CD4-positive, alpha-beta T cell treated with Interleukin-2 at 100 ng/mL for 4 hours (primary cell): ENCODE results near the gene SRRM4.

Experiments used
- DNase-seq: peaks from one replicate; pipeline ENCODE4 v3.0.0-alpha.2; 2020; ENCODE audit warnings: low spot score

Gene SRRM4

GRCh38 chr12:119201789-119202543 lies 220.6 kb downstream of the SRRM4 start:
- DNase-seq, result no peak

- no peak for DNase-seq
Measured at GRCh38 chr12:119202544-119202943, 221.2 kb downstream of the SRRM4 start.

GRCh38 chr12:119204131-119204530 lies 222.8 kb downstream of the SRRM4 start:
- DNase-seq, result no peak

- no peak for DNase-seq
Measured at GRCh38 chr12:119204671-119205285, 223.4 kb downstream of the SRRM4 start.

- DNase-seq, result no peak
Measured at GRCh38 chr12:119206348-119207062, 225.2 kb downstream of the SRRM4 start.

GRCh38 chr12:119207063-119207560 lies 225.8 kb downstream of the SRRM4 start:
- no peak for DNase-seq

- DNase-seq, result no peak
Measured at GRCh38 chr12:119208626-119209061, 227.3 kb downstream of the SRRM4 start.

- no peak for DNase-seq
Measured at GRCh38 chr12:119211884-119212283, 230.5 kb downstream of the SRRM4 start.
